ENCODE data around the gene S100A16.

- TF ChIP-seq, protein P1, sequence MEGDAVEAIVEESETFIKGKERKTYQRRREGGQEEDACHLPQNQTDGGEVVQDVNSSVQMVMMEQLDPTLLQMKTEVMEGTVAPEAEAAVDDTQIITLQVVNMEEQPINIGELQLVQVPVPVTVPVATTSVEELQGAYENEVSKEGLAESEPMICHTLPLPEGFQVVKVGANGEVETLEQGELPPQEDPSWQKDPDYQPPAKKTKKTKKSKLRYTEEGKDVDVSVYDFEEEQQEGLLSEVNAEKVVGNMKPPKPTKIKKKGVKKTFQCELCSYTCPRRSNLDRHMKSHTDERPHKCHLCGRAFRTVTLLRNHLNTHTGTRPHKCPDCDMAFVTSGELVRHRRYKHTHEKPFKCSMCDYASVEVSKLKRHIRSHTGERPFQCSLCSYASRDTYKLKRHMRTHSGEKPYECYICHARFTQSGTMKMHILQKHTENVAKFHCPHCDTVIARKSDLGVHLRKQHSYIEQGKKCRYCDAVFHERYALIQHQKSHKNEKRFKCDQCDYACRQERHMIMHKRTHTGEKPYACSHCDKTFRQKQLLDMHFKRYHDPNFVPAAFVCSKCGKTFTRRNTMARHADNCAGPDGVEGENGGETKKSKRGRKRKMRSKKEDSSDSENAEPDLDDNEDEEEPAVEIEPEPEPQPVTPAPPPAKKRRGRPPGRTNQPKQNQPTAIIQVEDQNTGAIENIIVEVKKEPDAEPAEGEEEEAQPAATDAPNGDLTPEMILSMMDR (conservative IDR thresholded peaks at IDR 0.05 in 1 of 2, IDR thresholded peaks at IDR 0.05 in 1 of 2; ENCODE audit: extremely low read depth in 1 of 2, insufficient read depth in 1 of 2, low read depth in 1 of 2, low read length in 2 of 2), result no peak
- no peak for TF ChIP-seq EZH2 (IDR thresholded peaks at IDR 0.05; ENCODE audit: borderline replicate concordance, low read length)
Observed at GRCh38 chr1:153577624-153578051, 35.3 kb downstream of the S100A16 start.
